Dermis blood vessel endothelial cell (primary cell): ENCODE measurements around the gene GPR137B. TPM values are rescaled to one million over a fixed set of nuclear protein-coding genes. Genes with fewer than 3 reads are reported as not detected.

Source experiments
- total RNA-seq: library from RNA; depleted of rRNA; stranded (reverse); fragments of >200 nt; gene quantifications from 2 replicates; pipeline ENCODE4 v1.2.3, GENCODE V29; 2014

Gene GPR137B
- total RNA-seq, 1 donor from 2014 or later = 10.2 TPM

Other genes starting within 250 kb of the GPR137B start
- 196 and 425 TPM in 2 replicates for gene NID1, start 77.4 kb upstream of the GPR137B start, total RNA-seq
- 4.4 and 8.2 TPM in 2 replicates for gene ERO1B, start 139.4 kb downstream of the GPR137B start, total RNA-seq